Measurements from ENCODE around the gene TM6SF1. TPM values are rescaled to one million over a fixed set of nuclear protein-coding genes. Genes with fewer than 3 reads are reported as not detected.
"Not testable (repeated sequence)": the region's sequence is repeated elsewhere in the genome, so short reads cannot be mapped to it uniquely, and the experiment has no call there.

The TM6SF1 gene
- total and polyA plus RNA-seq, 11 donors = 2.6 to 9.4 (median 4.7) TPM

DNA sequence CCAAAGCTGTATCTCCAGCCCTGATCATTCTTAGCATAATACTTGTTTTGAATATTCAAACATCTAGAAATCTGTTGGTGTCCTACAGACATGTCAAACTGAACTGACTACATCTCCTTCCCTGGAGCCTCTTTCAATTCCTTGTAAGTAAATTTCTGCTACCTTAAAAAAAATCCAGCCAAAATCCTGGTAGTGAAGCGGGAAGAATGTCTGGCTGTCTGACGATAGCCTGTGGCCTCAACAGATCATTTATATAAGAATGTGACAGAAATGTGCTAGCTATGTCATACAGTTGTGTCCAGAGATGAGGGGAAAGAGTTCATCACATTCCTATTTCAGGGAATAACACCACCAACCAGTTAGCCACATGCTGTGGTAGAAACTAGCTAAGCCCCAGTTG lies 18.6 kb upstream of the TM6SF1 start:
- Histone ChIP-seq H3K9me3 (no peaks in the 10 kb centered on the region), H3K27me3 (no peaks in the 10 kb centered on the region), H3K4me3 (no peak overlapping the region), H3K4me1 (peaks cover 0 to 18% (median 0%) of the 10 kb centered on the region in 12 donors), H3K36me3 (no peaks in the 10 kb centered on the region), H3K27ac (no peak overlapping the region)
- no peak for DNase-seq
- 66 to 83% (median 77%) methylated on average over 2 of the region's 2 CpGs for WGBS, 4 donors
- TF ChIP-seq, protein P1, sequence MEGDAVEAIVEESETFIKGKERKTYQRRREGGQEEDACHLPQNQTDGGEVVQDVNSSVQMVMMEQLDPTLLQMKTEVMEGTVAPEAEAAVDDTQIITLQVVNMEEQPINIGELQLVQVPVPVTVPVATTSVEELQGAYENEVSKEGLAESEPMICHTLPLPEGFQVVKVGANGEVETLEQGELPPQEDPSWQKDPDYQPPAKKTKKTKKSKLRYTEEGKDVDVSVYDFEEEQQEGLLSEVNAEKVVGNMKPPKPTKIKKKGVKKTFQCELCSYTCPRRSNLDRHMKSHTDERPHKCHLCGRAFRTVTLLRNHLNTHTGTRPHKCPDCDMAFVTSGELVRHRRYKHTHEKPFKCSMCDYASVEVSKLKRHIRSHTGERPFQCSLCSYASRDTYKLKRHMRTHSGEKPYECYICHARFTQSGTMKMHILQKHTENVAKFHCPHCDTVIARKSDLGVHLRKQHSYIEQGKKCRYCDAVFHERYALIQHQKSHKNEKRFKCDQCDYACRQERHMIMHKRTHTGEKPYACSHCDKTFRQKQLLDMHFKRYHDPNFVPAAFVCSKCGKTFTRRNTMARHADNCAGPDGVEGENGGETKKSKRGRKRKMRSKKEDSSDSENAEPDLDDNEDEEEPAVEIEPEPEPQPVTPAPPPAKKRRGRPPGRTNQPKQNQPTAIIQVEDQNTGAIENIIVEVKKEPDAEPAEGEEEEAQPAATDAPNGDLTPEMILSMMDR (IDR thresholded peaks at IDR 0.05) = no peak
- TF ChIP-seq POLR2A (IDR thresholded peaks at IDR 0.05) = no peak
- no peak for ATAC-seq
- intact Hi-C loops (cut with DNase I) = no loop called here

DNA sequence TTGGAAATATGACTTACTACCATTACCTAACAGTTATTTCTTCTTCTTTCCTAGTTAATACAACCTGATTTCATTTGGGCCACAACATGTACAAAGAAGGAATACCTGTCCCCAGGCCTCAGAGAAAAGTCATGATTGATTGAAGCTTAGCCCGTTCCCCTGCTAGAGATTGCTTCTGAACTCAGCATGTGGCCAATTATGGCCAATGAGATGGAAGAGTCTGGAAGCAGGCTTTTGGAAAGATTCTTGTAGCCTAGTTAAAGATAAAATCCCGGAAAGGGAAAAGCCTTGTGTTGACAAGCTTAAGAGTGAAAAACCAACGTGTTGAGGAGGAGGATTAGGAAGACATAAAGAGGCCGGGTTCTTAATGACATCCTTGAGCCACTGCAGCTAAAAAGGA lies 17.0 kb upstream of the TM6SF1 start:
- 39 to 43% (median 41%) methylated on average over 4 of the region's 4 CpGs for WGBS, 4 donors
- Histone ChIP-seq H3K4me3 (no peak overlapping the region), H3K9me3 (no peaks in the 10 kb centered on the region), H3K36me3 (no peaks in the 10 kb centered on the region), H3K4me1 (peaks cover 0 to 18% (median 0%) of the 10 kb centered on the region in 12 donors), H3K27ac (no peak overlapping the region), H3K27me3 (no peaks in the 10 kb centered on the region)
- ATAC-seq = no peak
- no peak for DNase-seq
- TF ChIP-seq, protein P1 (IDR thresholded peaks at IDR 0.05) = no peak
- no peak for TF ChIP-seq POLR2A (IDR thresholded peaks at IDR 0.05)
- intact Hi-C loops (cut with DNase I) = no loop called here

DNA sequence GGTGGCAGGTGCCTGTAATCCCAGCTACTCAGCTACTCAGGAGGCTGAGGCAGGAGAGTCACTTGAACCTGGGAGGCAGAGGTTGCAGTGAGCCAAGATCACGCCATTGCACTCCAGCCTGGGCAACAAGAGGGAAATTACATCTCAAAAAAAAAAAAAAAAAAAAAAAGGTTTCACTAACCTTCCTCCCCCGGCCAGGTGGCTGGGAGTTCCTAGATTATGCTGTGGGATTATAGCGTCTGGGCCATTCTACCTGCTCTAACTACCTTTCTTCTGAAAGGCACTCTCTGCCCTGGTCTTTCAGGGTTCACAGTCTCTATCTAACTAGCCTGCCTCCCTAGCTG lies 15.5 kb upstream of the TM6SF1 start:
- intact Hi-C loops (cut with DNase I); H3K27me3 ChIP-seq; H3K4me3 ChIP-seq; ATAC-seq; H3K36me3 ChIP-seq; H3K9me3 ChIP-seq; DNase-seq: not testable (repeated sequence)
- peak overlapping the region in 2 of 12 donors; percentile 37 to 73 for H3K27ac ChIP-seq
- 94 to 98% (median 96%) methylated on average over 3 of the region's 3 CpGs for WGBS, 4 donors
- peaks cover 0 to 18% (median 0%) of the 10 kb centered on the region in 12 donors for H3K4me1 ChIP-seq

DNA sequence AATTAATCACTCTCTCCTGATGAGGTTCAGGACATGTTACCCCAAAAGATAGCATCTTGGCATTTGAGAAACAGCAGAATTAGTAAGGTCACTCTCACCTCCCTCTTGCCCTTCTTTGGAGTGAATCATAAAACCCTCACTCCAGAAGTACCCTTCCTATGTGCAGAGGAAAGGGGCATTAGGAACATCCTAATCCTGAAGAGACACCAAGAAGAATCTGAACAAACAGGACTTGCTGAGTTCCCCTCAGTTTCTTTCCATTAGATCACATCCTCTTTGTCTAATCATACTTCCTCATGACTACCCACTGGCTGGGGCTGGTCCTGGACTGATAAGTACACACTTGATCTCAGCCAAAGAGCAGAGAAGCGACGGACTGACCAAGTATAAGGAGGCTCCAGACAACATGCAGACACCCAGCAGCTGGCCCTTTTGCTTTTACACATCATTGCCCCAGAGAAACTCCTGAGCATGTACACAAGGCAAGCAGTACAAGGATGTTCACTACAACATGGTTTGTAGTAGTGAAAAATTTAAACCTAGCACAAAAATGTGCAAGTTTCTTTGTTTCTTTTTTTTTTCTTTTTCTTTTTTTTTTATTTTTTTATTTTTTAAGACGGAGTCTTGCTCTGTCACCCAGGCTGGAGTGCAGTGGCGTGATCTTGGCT lies 15.0 kb upstream of the TM6SF1 start:
- DNase-seq (peak in 3 of 5 donors; percentile 46 to 66 (median 46)), ATAC-seq (peak; percentile 26 to 91 (median 86))
- Histone ChIP-seq H3K27ac (peak overlapping the region in 2 of 12 donors; percentile 37 to 73), H3K36me3 (no peaks in the 10 kb centered on the region), H3K4me1 (peaks cover 0 to 18% (median 0%) of the 10 kb centered on the region in 12 donors), H3K4me3 (no peak overlapping the region), H3K27me3 (no peaks in the 10 kb centered on the region), H3K9me3 (peaks cover 0 to 4% (median 0%) of the 10 kb centered on the region in 12 donors)
- 48 to 51% (median 49%) methylated on average over 4 of the region's 4 CpGs for WGBS, 4 donors
- TF ChIP-seq, protein P1 (IDR thresholded peaks at IDR 0.05) = no peak
- peak in 1 of 2 donors; percentile 41 for TF ChIP-seq POLR2A (IDR thresholded peaks at IDR 0.05)
- intact Hi-C loops (cut with DNase I) = no loop called here

DNA sequence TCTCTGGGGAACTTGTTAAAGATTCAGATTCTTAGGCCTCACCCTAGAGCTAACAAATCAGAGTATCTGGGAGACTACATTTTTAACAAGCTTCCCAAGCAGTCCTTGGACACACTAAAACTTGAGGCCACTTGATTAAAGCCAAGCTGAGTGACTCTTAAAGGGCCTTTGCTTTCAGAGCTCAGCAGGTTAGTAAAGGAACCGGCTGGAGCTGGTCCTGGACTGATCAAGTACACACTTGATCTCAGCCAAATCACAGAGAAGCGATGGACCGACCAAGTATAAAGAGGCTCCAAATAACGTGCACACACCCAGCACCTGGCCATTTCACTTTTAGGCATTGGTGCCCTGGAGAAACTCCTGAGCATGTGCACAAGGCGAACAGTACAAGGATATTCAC lies 12.9 kb upstream of the TM6SF1 start:
- Histone ChIP-seq H3K4me3 (no peak overlapping the region), H3K27ac (no peak overlapping the region), H3K4me1 (peaks cover 0 to 18% (median 0%) of the 10 kb centered on the region in 12 donors), H3K27me3 (no peaks in the 10 kb centered on the region), H3K36me3 (no peaks in the 10 kb centered on the region), H3K9me3 (peaks cover 0 to 9% (median 0%) of the 10 kb centered on the region in 12 donors)
- intact Hi-C loops (cut with DNase I) = no loop called here
- WGBS, 4 donors = 82 to 95% (median 90%) methylated on average over 5 of the region's 5 CpGs
- ATAC-seq (no peak), DNase-seq (no peak)
- no peak for TF ChIP-seq POLR2A (IDR thresholded peaks at IDR 0.05)
- TF ChIP-seq, protein P1 (IDR thresholded peaks at IDR 0.05) = no peak

Measured in heart left ventricle (tissue), 16 donors.